ENCODE measurements around the gene MGME1.

MGME1 gene

DNA sequence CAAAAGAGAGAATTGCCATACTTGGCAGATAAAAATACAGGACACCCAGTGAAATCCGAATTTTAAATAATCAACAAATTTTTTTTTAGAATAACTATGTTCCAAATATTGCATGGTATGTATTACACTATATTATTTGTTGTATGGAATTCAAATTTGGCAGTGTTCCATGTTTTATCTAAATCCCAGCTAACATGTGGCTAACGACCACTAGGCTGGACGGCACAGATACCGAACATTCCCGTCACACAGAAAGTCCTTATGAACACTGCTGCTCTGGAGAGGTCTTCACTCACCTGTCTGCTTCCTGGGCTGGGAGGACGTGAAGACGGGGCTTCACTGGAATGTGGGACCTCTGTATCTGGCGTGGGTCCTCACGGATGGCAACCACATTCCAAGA is 33.1 kb upstream of the MGME1 start:
- WGBS (ENCODE audit: insufficient coverage), result 99% methylated on average over 8 of the region's 9 CpGs
- POLR2A ChIA-PET, result no interaction called here
- H3K27me3 ChIP-seq (replicated peaks in 2 of 5; ENCODE audit: control insufficient read depth in 4 of 5, insufficient read depth in 5 of 5, low read length in 4 of 5), result no peaks in the 10 kb centered on the region
- H3K9me3 ChIP-seq (ENCODE audit: control extremely low read depth in 1 of 5, control insufficient read depth in 4 of 5, insufficient read depth in 2 of 5, low read depth in 1 of 5, low read length in 4 of 5), result no peaks in the 10 kb centered on the region
- H3K36me3 ChIP-seq (ENCODE audit: control insufficient read depth in 4 of 4, insufficient read depth in 4 of 4, low read length in 3 of 4), result peaks cover 0 to 5% (median 2%) of the 10 kb centered on the region in 4 experiments
- H3K4me1 ChIP-seq (ENCODE audit: control extremely low read depth in 1 of 4, control insufficient read depth in 4 of 4, insufficient read depth in 4 of 4, low read length in 3 of 4), result peaks cover 0 to 29% (median 14%) of the 10 kb centered on the region in 4 experiments
- DNase-seq, result no peak
- CTCF ChIA-PET, result interaction anchor here (1.6 to 8.2 kb wide), 3 partner anchors 18 to 318 kb away, joined by 4 to 108 read pairs (median 4); no protein-coding TSS in a partner anchor
- no peak overlapping the region for H3K4me3 ChIP-seq (ENCODE audit: control insufficient read depth in 1 of 7, extremely low read depth in 1 of 7, insufficient read depth in 4 of 7, low read depth in 2 of 7, low read length in 6 of 7)
- H3K27ac ChIP-seq (ENCODE audit: insufficient read depth in 1 of 2, low read depth in 1 of 2, low read length in 2 of 2, poor library complexity in 1 of 2, severe bottlenecking in 2 of 2), result no peak overlapping the region

DNA sequence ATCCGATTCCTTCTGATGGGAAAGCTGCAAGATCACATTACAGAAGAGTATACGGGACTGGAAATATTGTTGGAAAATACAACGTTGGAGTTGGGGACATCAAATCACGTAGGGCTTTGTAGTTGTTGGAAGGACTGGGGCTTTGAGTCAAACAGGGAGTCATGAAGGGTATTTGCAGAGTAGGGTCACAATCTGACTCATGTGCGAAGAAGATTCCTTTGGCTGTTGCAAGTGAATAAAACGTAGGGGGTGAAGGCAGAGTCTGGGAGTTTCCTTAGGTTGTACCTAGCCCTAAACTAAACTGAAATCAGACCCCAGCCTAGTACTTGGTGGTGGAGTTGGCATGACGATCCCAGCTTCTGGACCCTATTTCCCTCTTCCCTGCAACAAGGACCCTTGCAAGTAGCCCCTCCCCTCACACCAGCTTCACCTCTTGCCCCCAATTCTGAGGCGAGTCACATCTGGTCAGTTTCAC is 32.5 kb upstream of the MGME1 start:
- H3K4me1 ChIP-seq (ENCODE audit: control extremely low read depth in 1 of 4, control insufficient read depth in 4 of 4, insufficient read depth in 4 of 4, low read length in 3 of 4), result peaks cover 0 to 29% (median 14%) of the 10 kb centered on the region in 4 experiments
- POLR2A ChIA-PET, result no interaction called here
- CTCF ChIA-PET, result interaction anchor here (1.2 to 8.2 kb wide), 4 partner anchors 18 to 318 kb away, joined by 4 to 108 read pairs (median 4); no protein-coding TSS in a partner anchor
- peaks cover 0 to 10% (median 5%) of the 10 kb centered on the region in 4 experiments for H3K36me3 ChIP-seq (ENCODE audit: control insufficient read depth in 4 of 4, insufficient read depth in 4 of 4, low read length in 3 of 4)
- H3K27ac ChIP-seq (ENCODE audit: insufficient read depth in 1 of 2, low read depth in 1 of 2, low read length in 2 of 2, poor library complexity in 1 of 2, severe bottlenecking in 2 of 2), result no peak overlapping the region
- no peaks in the 10 kb centered on the region for H3K9me3 ChIP-seq (ENCODE audit: control extremely low read depth in 1 of 5, control insufficient read depth in 4 of 5, insufficient read depth in 2 of 5, low read depth in 1 of 5, low read length in 4 of 5)
- no peak overlapping the region for H3K4me3 ChIP-seq (ENCODE audit: control insufficient read depth in 1 of 7, extremely low read depth in 1 of 7, insufficient read depth in 4 of 7, low read depth in 2 of 7, low read length in 6 of 7)
- DNase-seq, result no peak
- H3K27me3 ChIP-seq (replicated peaks in 2 of 5; ENCODE audit: control insufficient read depth in 4 of 5, insufficient read depth in 5 of 5, low read length in 4 of 5), result no peaks in the 10 kb centered on the region
- WGBS (ENCODE audit: insufficient coverage), result 90% methylated on average over 6 of the region's 8 CpGs

DNA sequence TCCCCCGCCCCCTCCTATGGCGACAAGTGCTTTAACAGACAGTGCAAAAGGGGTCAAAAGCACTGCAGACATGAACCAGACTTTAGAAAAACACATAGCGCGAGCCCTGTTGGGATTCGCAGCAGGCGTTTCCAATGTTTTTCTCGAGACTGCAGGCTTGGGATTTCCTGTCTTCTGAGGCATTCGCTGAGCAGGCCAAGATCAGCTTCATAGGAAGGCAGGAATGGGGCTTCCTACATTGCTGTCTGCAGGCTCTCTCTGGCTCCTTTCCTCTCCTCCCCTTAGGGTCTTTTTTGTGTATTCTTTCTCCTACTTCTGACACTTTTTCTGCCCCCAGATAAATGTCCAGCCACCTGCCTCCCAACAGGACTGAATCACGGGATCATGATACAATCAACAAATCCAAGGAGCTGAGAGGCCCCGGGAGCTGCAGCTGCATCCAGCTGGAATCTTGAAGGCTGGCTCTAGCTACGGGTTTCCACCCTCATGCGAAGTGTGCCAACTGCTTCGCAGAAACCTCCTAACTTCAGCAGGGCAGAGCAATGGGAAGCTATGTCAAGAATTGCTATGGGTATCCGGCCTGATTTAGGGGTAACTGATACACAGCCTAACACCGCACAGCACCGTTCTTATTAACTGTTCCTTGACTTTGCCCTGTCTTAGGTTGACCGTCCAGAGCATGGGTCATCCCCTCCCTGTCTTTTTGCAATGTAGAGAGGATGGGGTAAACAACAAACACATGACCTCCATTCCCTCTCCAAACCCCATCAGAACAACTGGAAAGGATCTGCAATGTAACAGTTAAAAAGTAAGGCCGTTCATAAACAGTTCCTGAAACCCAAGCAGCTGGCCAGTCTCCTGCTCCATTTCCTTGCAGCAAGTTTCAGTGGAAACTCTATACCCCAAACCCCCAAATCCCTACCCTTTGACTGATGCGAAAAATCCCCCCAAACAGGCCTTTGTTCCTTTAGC is 31.8 kb upstream of the MGME1 start:
- 95% methylated on average over 18 of the region's 19 CpGs for WGBS (ENCODE audit: insufficient coverage)
- POLR2A ChIA-PET, result no interaction called here
- Histone ChIP-seq H3K4me3 (ENCODE audit: control insufficient read depth in 1 of 7, extremely low read depth in 1 of 7, insufficient read depth in 4 of 7, low read depth in 2 of 7, low read length in 6 of 7) (peak overlapping the region in 1 of 7 experiments; percentile 5), H3K36me3 (ENCODE audit: control insufficient read depth in 4 of 4, insufficient read depth in 4 of 4, low read length in 3 of 4) (peaks cover 0 to 17% (median 8%) of the 10 kb centered on the region in 4 experiments), H3K27me3 (replicated peaks in 2 of 5; ENCODE audit: control insufficient read depth in 4 of 5, insufficient read depth in 5 of 5, low read length in 4 of 5) (no peaks in the 10 kb centered on the region), H3K27ac (ENCODE audit: insufficient read depth in 1 of 2, low read depth in 1 of 2, low read length in 2 of 2, poor library complexity in 1 of 2, severe bottlenecking in 2 of 2) (no peak overlapping the region), H3K9me3 (ENCODE audit: control extremely low read depth in 1 of 5, control insufficient read depth in 4 of 5, insufficient read depth in 2 of 5, low read depth in 1 of 5, low read length in 4 of 5) (no peaks in the 10 kb centered on the region), H3K4me1 (ENCODE audit: control extremely low read depth in 1 of 4, control insufficient read depth in 4 of 4, insufficient read depth in 4 of 4, low read length in 3 of 4) (peaks cover 0 to 29% (median 14%) of the 10 kb centered on the region in 4 experiments)
- CTCF ChIA-PET, result interaction anchor here (1.0 to 8.2 kb wide), 15 partner anchors 8 to 396 kb away, joined by 3 to 108 read pairs (median 6); partner anchors contain the start of gene RRBP1
- DNase-seq, result no peak

- H3K4me1 ChIP-seq (ENCODE audit: control extremely low read depth in 1 of 4, control insufficient read depth in 4 of 4, insufficient read depth in 4 of 4, low read length in 3 of 4), result peaks cover 0 to 29% (median 14%) of the 10 kb centered on the region in 4 experiments
- peak overlapping the region in 3 of 7 experiments; percentile 11 to 65 (median 17) for H3K4me3 ChIP-seq (ENCODE audit: control insufficient read depth in 1 of 7, extremely low read depth in 1 of 7, insufficient read depth in 4 of 7, low read depth in 2 of 7, low read length in 6 of 7)
- POLR2A ChIA-PET, result interaction anchor here (0.8 kb wide), 1 partner anchor 257 kb away, joined by 5 read pairs; the partner anchor contains the start of gene RRBP1
- H3K36me3 ChIP-seq (ENCODE audit: control insufficient read depth in 4 of 4, insufficient read depth in 4 of 4, low read length in 3 of 4), result peaks cover 8 to 36% (median 22%) of the 10 kb centered on the region in 4 experiments
- H3K9me3 ChIP-seq (ENCODE audit: control extremely low read depth in 1 of 5, control insufficient read depth in 4 of 5, insufficient read depth in 2 of 5, low read depth in 1 of 5, low read length in 4 of 5), result no peaks in the 10 kb centered on the region
- WGBS (ENCODE audit: insufficient coverage), result 50% methylated on average over 2 of the region's 13 CpGs
- CTCF ChIA-PET, result interaction anchor here (0.6 to 8.2 kb wide), 29 partner anchors 9 to 402 kb away, joined by 3 to 108 read pairs (median 4); partner anchors contain the start of gene RRBP1
- peak overlapping the region in 1 of 2 experiments; percentile 6 for H3K27ac ChIP-seq (ENCODE audit: insufficient read depth in 1 of 2, low read depth in 1 of 2, low read length in 2 of 2, poor library complexity in 1 of 2, severe bottlenecking in 2 of 2)
- no peaks in the 10 kb centered on the region for H3K27me3 ChIP-seq (replicated peaks in 2 of 5; ENCODE audit: control insufficient read depth in 4 of 5, insufficient read depth in 5 of 5, low read length in 4 of 5)
- peak; percentile 64 to 81 (median 80) for DNase-seq
Measured at GRCh38 chr20:17938871-17939619, 29.8 kb upstream of the MGME1 start.

GRCh38 chr20:17939622-17940223 is 29.1 kb upstream of the MGME1 start:
- POLR2A ChIA-PET, result no interaction called here
- 49% methylated on average over 6 of the region's 7 CpGs for WGBS (ENCODE audit: insufficient coverage)
- Histone ChIP-seq H3K9me3 (ENCODE audit: control extremely low read depth in 1 of 5, control insufficient read depth in 4 of 5, insufficient read depth in 2 of 5, low read depth in 1 of 5, low read length in 4 of 5) (no peaks in the 10 kb centered on the region), H3K27me3 (replicated peaks in 2 of 5; ENCODE audit: control insufficient read depth in 4 of 5, insufficient read depth in 5 of 5, low read length in 4 of 5) (no peaks in the 10 kb centered on the region), H3K27ac (ENCODE audit: insufficient read depth in 1 of 2, low read depth in 1 of 2, low read length in 2 of 2, poor library complexity in 1 of 2, severe bottlenecking in 2 of 2) (peak overlapping the region in 1 of 2 experiments; percentile 18), H3K36me3 (ENCODE audit: control insufficient read depth in 4 of 4, insufficient read depth in 4 of 4, low read length in 3 of 4) (peaks cover 8 to 41% (median 26%) of the 10 kb centered on the region in 4 experiments), H3K4me3 (ENCODE audit: control insufficient read depth in 1 of 7, extremely low read depth in 1 of 7, insufficient read depth in 4 of 7, low read depth in 2 of 7, low read length in 6 of 7) (no peak overlapping the region), H3K4me1 (ENCODE audit: control extremely low read depth in 1 of 4, control insufficient read depth in 4 of 4, insufficient read depth in 4 of 4, low read length in 3 of 4) (peaks cover 0 to 26% (median 14%) of the 10 kb centered on the region in 4 experiments)
- CTCF ChIA-PET, result interaction anchor here (0.6 to 8.2 kb wide), 23 partner anchors 9 to 403 kb away, joined by 3 to 108 read pairs (median 4); partner anchors contain the start of gene RRBP1
- DNase-seq, result no peak

DNA sequence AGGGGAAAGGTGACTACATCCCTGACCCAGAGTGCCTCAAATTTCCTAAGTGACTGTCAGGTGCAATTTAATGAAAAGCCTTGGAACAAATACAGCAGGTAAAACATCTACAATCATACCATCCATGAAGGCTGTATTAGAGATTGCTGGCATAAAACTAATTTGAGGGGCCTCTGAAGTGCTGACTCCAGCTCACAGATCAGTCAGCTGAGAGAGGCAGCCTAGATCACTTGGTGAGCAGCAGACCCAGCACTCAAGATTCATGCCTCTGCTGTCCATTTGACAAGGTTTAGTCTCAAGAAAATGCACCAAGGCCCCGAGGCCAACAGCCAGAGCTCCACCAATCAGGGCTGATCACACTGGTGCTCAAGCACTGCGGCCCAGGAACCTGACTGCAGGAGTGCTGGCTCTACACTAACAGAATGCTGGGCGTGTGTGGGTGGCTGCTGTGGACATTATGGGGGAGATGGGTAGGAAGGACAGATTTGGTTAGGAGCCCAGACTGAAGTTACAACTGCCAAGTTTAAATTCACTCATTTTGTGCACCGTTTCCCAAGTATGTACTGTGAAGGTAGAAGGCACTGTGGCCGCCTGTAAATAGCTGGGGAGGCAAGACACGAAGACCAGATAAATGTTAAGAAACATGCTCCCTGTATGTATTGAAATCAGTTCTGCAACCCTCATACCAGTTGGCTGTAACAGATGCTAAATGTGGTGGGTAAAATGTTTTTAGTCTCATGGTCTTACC is 28.4 kb upstream of the MGME1 start:
- 74% methylated on average over 5 of the region's 6 CpGs for WGBS (ENCODE audit: insufficient coverage)
- CTCF ChIA-PET, result interaction anchor here (0.8 to 8.2 kb wide), 4 partner anchors 13 to 260 kb away, joined by 3 to 108 read pairs (median 14); no protein-coding TSS in a partner anchor
- DNase-seq, result no peak
- Histone ChIP-seq H3K4me3 (ENCODE audit: control insufficient read depth in 1 of 7, extremely low read depth in 1 of 7, insufficient read depth in 4 of 7, low read depth in 2 of 7, low read length in 6 of 7) (no peak overlapping the region), H3K4me1 (ENCODE audit: control extremely low read depth in 1 of 4, control insufficient read depth in 4 of 4, insufficient read depth in 4 of 4, low read length in 3 of 4) (peaks cover 0 to 21% (median 14%) of the 10 kb centered on the region in 4 experiments), H3K36me3 (ENCODE audit: control insufficient read depth in 4 of 4, insufficient read depth in 4 of 4, low read length in 3 of 4) (peaks cover 8 to 48% (median 32%) of the 10 kb centered on the region in 4 experiments), H3K27ac (ENCODE audit: insufficient read depth in 1 of 2, low read depth in 1 of 2, low read length in 2 of 2, poor library complexity in 1 of 2, severe bottlenecking in 2 of 2) (peak overlapping the region in 1 of 2 experiments; percentile 18), H3K27me3 (replicated peaks in 2 of 5; ENCODE audit: control insufficient read depth in 4 of 5, insufficient read depth in 5 of 5, low read length in 4 of 5) (no peaks in the 10 kb centered on the region), H3K9me3 (ENCODE audit: control extremely low read depth in 1 of 5, control insufficient read depth in 4 of 5, insufficient read depth in 2 of 5, low read depth in 1 of 5, low read length in 4 of 5) (no peaks in the 10 kb centered on the region)
- POLR2A ChIA-PET, result no interaction called here

Measured in common myeloid progenitor, CD34-positive (primary cell).